ENCODE measurements around the gene ZPLD1.

Gene ZPLD1

DNA sequence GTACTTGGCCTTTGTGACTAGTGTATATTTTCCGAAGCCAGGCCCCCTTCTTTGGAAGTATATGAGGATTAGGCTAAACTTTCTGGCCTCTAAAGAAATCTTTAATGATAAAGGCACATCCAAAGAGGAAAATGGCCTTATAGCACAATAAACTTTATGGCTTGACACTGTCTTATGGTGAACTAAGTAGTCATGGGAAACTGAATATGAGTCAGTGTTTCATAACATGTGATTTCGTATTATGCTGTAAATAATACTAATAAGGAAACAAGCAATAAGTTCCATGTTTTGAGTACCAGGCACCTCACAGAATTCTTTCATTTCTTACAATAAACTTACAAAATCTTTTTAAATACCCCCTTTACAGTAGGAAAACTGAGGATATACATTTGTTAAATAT lies 8.2 kb downstream of the ZPLD1 start:
- no peak for DNase-seq (ENCODE audit: low read depth, low spot score)
- TF ChIP-seq, protein P1, sequence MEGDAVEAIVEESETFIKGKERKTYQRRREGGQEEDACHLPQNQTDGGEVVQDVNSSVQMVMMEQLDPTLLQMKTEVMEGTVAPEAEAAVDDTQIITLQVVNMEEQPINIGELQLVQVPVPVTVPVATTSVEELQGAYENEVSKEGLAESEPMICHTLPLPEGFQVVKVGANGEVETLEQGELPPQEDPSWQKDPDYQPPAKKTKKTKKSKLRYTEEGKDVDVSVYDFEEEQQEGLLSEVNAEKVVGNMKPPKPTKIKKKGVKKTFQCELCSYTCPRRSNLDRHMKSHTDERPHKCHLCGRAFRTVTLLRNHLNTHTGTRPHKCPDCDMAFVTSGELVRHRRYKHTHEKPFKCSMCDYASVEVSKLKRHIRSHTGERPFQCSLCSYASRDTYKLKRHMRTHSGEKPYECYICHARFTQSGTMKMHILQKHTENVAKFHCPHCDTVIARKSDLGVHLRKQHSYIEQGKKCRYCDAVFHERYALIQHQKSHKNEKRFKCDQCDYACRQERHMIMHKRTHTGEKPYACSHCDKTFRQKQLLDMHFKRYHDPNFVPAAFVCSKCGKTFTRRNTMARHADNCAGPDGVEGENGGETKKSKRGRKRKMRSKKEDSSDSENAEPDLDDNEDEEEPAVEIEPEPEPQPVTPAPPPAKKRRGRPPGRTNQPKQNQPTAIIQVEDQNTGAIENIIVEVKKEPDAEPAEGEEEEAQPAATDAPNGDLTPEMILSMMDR (IDR thresholded peaks at IDR 0.05; ENCODE audit: low read depth, low read length), result no peak
- H3K4me3 ChIP-seq (ENCODE audit: low read depth, low read length), result no peak overlapping the region
- in situ Hi-C loops (cut with HindIII; ENCODE audit: low sequenced_read_pairs), result no loop called here

DNA sequence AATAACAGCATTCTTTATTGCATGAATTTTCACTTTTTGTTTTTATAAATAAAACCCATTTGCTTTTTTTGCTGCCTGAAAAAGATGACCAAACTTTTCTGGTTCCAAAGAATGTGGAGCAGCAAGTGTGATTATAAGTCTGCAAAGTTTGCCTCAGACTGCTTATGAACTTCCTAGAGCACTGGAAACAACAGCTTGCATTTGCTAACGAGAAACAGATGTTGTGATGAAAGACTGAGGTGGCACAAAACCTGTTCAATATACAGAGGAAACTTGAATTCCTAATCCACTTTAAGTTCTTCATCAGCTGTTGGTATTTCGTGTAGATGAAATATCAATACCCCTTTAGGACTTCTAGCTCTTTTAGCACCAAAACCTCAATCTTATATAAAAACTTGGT lies 9.3 kb downstream of the ZPLD1 start:
- TF ChIP-seq, protein P1 (IDR thresholded peaks at IDR 0.05; ENCODE audit: low read depth, low read length), result no peak
- in situ Hi-C loops (cut with HindIII; ENCODE audit: low sequenced_read_pairs), result no loop called here
- DNase-seq (ENCODE audit: low read depth, low spot score), result peak; percentile 54
- no peak overlapping the region for H3K4me3 ChIP-seq (ENCODE audit: low read depth, low read length)

DNA sequence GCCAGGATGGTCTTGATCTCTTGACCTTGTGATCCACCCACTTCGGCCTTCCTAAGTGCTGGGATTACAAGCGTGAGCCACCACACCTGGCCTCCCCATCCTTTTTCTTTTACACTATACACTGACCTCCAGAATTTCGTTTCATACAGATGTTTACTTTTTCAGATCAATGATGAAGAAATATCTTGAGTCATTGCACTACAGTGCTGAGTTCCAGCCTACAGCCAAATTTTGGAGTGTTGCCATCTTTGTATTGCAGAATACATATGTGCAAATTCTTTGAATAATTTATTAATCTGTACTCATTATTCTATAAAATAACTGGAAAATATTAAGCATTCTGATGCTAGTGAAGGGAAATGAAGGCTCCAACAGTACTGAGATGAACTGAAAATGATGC lies 12.5 kb downstream of the ZPLD1 start:
- no peak overlapping the region for H3K4me3 ChIP-seq (ENCODE audit: low read depth, low read length)
- TF ChIP-seq, protein P1 (IDR thresholded peaks at IDR 0.05; ENCODE audit: low read depth, low read length), result no peak
- no peak for DNase-seq (ENCODE audit: low read depth, low spot score)
- in situ Hi-C loops (cut with HindIII; ENCODE audit: low sequenced_read_pairs), result no loop called here

DNA sequence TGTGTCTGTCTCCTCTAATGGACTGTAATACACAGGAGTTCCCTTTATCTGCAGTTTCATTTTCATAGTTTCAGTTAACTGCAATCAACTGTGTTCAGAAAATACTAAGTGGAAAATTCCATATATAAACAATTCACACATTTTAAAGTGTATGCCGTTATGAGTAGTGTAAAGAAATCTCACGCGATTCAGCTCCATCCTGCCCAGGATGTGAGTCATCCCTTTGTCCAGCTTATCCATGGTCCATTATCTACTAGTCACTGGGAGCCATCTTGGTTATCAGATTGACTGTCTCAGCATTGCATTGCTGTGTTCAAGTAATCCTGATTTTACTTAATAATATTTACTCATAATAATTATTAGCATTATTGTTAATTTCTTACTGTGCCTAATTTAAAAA lies 14.5 kb downstream of the ZPLD1 start:
- in situ Hi-C loops (cut with HindIII; ENCODE audit: low sequenced_read_pairs), result no loop called here
- TF ChIP-seq, protein P1 (IDR thresholded peaks at IDR 0.05; ENCODE audit: low read depth, low read length), result no peak
- no peak overlapping the region for H3K4me3 ChIP-seq (ENCODE audit: low read depth, low read length)
- DNase-seq (ENCODE audit: low read depth, low spot score), result peak; percentile 20

DNA sequence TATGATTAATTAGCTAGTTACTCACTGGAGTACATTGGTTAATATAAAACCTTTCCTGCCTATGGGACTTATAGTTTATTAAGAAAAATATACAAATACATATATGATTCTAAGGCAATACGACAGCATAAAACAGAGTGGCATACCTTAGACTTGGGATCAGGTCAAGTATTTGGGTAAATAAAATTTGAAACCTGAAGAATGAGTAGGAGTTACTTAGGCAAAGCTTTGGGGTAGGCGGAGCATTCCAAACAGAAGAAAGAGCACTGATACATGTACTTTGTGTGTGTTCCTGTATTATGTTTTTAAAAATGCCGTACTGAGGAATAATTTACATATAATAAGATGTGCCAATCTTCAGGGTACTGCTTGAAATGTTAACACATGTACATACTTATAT lies 15.1 kb downstream of the ZPLD1 start:
- in situ Hi-C loops (cut with HindIII; ENCODE audit: low sequenced_read_pairs), result no loop called here
- TF ChIP-seq, protein P1 (IDR thresholded peaks at IDR 0.05; ENCODE audit: low read depth, low read length), result no peak
- H3K4me3 ChIP-seq (ENCODE audit: low read depth, low read length), result no peak overlapping the region
- DNase-seq (ENCODE audit: low read depth, low spot score), result no peak

DNA sequence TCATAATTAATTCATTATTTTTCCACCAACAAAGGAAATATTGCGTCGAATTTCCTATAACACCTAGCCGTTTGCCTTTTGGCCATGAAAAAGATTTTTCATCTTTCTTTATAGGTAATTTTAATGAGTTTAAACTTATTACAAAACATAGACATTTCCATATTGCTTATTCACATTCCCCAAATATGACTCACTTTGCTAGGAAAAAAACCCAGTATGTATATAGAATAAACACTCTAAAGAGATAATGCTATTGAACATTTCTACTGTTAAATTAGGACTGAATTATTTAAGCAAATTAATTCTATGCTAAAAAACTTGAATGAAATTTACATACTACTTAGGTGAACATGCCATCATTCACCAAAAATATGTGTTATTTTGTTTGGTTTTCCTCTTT lies 16.2 kb downstream of the ZPLD1 start:
- TF ChIP-seq, protein P1 (IDR thresholded peaks at IDR 0.05; ENCODE audit: low read depth, low read length), result no peak

DNA sequence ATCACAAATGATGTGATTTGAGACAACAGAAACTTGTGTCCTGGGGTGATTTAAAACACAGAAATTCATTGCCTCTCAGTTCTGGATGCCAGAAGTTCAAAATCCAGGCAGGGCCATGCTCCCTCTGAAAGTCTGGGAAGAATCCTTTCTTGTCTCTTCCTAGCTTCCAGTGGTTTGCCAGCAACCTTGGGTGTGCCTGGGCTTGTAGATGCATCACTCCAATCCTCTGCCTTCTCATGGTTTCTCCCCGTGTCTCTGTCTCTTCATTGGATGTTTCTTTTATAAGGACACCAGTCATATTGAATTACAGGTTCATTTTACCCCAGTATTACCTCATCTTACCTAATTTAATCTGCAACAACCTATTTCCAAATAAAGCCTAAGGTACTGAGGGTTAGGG lies 16.7 kb downstream of the ZPLD1 start:
- TF ChIP-seq, protein P1 (IDR thresholded peaks at IDR 0.05; ENCODE audit: low read depth, low read length), result no peak
- DNase-seq (ENCODE audit: low read depth, low spot score), result no peak
- H3K4me3 ChIP-seq (ENCODE audit: low read depth, low read length), result no peak overlapping the region
- in situ Hi-C loops (cut with HindIII; ENCODE audit: low sequenced_read_pairs), result no loop called here

More for the DNA sequence above, 16.2 kb downstream of the ZPLD1 start:
- in situ Hi-C loops (cut with HindIII; ENCODE audit: low sequenced_read_pairs), result no loop called here
- no peak overlapping the region for H3K4me3 ChIP-seq (ENCODE audit: low read depth, low read length)
- DNase-seq (ENCODE audit: low read depth, low spot score), result no peak

All from astrocyte of the spinal cord (primary cell).